Activated naive CD8-positive, alpha-beta T cell treated with anti-CD3 and anti-CD28 coated beads, Interleukin-2, amount 50 U/mL, for 16 hours (primary cell): Measurements from ENCODE around the gene SFMBT2.

Source experiments
- DNase-seq: peaks from one replicate; pipeline ENCODE4 v3.0.0-alpha.2; 2020; ENCODE audit warnings: low read depth, low spot score

SFMBT2 gene

DNA sequence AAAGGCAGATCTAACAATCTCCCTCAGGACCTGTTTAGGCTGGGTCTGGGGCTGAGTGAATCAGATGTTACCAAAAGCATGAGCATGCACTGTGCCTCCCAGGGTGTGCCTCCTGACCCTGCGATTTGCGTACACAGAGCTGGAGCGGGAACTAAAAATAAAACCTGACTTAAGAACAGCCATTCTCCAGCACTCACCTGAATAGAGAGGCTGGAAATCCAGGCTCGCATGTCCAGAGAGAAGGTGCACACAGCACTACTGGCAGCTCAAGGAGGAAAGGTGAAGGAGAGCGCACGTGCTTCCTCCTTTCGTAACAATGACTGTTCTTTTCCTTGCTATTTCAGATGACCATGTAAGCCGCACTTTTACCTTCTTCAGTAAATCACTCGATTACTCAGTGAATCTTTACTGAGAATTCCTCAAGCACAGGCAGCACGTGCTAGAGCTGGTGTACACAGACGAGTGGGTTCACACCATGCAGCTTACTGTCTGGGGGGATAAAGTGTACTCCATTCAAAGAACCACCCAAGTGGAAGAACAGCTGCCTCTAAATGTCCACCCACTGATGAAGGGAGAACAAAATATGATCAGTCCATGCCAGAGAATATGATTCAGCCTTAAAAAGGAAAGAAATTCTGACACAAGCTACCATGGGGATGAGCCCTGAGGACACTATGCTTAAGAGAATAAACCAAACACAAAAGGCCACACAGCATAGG is 45.6 kb downstream of the SFMBT2 start:
- DNase-seq = no peak

DNA sequence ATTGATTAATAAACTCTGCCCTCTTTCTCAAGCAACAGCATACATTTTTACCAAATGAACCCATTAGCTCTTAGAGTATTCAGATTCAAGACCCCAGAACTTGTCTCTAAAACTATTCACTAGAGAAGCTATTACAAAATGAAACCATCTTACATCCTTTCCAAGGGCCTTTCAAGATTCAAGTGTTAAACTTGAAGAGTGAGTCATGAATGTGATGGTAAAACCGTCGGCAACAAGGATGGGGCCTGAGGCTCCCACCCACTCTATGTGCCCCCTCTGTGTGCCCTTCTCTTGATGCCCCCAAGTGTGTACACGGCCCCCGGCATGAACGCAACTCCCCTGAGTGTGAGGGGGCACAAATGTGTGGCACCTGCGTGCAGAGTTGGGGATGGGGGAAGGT is 46.4 kb downstream of the SFMBT2 start:
- DNase-seq = no peak

DNA sequence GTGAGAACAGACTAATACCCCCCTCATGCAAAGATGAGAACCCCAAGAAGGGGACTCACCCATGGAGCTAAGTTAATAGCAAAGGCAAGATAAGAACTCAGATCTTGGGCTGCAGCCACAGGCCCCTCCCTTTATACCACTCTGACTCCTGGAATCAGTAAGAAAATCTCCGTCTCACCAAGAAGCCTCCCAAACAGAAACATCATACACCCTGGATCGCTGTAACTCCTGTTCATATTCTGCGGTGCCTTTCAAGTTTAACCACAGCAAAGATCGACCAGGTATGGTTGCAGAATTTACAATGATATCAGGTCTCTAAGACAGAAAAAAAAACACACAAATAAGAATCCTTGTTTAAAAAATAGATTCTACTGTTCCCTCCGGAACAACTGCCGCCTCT is 47.1 kb downstream of the SFMBT2 start:
- DNase-seq = no peak

GRCh38 chr10:7362471-7362870 is 48.4 kb downstream of the SFMBT2 start:
- DNase-seq = no peak

- DNase-seq = no peak
Observed at GRCh38 chr10:7361316-7361715, 49.5 kb downstream of the SFMBT2 start.

DNA sequence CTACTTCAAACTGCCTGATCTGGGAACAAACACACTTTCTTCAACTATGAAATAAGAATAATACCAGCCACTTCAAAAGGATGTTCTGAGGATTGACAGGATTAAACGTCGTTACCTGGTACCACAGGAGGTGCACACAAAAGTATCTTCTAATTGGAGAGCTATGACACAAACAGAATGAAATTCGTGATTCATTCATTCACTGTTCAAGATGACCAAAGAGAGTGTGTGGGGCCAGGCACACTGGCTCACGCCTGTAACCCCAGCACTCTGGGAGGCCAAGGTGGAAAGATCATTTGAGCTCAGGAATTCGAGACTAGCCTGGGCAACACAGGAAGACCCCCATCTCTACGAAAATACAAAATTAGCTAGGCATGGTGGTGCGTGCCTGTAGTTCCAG is 50.9 kb downstream of the SFMBT2 start:
- no peak for DNase-seq

DNA sequence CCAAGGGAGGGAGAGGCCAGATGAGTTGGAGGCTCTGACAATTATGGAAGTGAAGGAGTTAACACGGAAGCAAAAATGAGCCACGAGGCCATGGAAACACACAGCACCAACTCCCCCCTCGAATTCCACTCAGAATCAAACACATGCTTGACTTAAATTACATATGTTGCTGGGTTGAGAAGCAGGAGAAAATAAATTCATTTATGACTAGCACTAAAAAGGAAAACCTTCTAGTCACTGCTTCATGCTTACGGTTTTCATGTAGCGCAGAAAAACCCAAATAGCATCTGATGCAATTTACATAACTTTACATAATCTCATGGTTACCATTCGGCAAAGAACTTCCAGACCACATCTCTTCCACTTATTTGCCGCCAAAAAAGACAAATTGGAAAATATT is 51.5 kb downstream of the SFMBT2 start:
- no peak for DNase-seq

DNA sequence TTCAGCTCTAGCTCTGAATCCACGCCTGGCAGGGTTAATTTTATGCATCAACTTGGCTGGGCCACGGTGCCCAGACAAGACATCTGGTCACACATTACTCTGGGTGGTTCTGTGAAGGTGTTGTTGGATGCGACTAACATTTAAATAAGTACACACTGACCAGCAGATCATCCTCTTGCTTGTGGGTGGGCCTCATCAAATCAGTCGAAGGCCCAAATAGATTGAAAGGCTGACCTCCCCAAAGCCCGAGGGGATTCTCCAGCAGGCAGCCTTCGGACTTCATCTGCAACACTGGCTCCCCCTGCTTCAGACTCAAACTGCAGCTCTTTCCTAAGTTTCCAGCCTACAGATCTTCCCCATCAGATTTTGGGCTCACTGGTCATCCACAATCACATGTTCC is 53.6 kb downstream of the SFMBT2 start:
- no peak for DNase-seq

DNA sequence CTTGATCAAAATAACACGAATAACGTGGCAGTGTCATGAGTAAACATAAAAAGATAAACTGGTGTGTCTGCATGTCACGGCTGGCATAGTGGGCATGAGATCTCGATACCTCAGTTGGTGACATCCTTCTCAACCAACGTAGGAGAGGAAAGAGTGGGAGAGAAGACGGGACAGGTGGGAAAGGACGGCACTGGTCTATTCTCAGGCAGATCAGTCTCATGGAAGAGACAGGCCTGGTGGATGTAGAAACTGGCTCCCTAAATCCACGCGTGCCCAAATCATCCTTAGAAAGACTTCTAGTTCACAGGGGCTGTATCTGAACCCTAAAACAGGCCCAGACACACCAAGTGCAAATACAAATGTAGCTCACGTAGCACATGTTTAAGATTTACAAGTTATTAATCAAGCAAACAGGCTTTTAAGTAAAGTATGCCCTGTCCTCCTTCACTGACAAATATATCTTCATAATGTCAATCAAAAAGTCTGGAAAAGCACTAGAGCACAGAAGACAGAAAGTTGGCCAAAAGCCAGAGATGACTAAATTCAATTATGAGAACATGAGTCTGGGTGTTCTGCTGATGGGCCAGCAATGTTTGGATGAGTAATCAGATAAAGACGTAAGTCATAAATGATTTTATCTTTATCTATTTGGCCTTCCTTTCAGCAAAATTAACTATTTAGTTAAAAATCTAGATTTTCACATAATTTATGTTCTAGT is 56.3 kb downstream of the SFMBT2 start:
- DNase-seq = no peak

DNA sequence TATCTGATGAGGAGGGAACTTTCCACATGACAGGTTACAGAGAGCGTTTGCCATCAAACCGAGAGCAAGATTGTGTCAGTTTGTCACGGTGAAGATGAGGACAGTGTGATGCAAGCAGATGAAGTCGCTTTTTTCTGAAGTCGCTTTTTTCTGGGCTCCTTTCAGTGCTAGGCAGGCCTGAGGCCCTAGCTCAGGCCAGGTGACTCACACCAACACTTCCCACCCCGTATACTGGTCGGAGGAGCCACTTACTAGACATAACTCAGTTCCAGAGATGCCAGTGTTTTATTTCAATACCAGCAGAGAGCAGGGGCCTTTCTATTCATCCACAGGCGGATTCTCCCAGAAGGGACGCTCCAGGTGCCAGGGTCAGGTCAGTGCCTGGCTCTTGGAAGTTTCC is 58.9 kb downstream of the SFMBT2 start:
- no peak for DNase-seq

GRCh38 chr10:7350541-7351195 is 60.2 kb downstream of the SFMBT2 start:
- no peak for DNase-seq

GRCh38 chr10:7345717-7346116 is 65.1 kb downstream of the SFMBT2 start:
- no peak for DNase-seq

- no peak for DNase-seq
Observed at GRCh38 chr10:7343040-7343439, 67.8 kb downstream of the SFMBT2 start.

DNA sequence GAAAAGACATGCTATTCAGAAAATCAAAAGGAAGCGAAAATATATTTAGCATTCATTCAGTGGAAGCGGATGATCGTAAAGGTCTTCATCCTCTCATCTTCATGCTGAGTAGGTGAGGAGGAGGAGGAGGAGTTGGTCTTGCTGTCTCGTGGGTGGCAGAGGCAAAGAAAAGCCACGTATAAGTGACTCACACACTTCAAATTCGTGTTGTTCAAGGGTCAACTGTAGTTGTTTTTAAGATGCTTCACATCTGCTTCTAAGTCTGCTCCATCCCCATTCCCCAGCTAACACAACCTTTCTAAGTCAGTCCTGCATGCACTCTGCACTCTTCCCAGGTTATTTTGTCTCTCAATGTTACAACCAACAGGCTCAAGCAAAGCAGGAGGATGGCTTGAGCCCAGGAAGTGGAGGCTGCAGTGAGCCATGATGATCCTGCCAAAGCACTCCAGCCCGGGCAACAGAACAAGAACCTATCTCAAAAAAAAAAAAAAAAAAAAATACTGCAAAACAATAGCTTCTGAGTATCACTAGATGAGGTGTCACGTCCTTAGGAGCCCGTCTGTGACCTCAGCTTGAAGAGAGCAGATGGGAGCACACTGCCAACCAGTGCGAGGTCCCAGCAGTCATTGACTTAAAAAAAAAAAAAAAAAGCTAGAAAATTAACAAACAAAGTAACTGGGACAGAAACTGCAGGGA is 70.5 kb downstream of the SFMBT2 start:
- DNase-seq = no peak

- DNase-seq = no peak
Observed at GRCh38 chr10:7339510-7339909, 71.3 kb downstream of the SFMBT2 start.

GRCh38 chr10:7338469-7338868 is 72.4 kb downstream of the SFMBT2 start:
- DNase-seq = no peak

DNA sequence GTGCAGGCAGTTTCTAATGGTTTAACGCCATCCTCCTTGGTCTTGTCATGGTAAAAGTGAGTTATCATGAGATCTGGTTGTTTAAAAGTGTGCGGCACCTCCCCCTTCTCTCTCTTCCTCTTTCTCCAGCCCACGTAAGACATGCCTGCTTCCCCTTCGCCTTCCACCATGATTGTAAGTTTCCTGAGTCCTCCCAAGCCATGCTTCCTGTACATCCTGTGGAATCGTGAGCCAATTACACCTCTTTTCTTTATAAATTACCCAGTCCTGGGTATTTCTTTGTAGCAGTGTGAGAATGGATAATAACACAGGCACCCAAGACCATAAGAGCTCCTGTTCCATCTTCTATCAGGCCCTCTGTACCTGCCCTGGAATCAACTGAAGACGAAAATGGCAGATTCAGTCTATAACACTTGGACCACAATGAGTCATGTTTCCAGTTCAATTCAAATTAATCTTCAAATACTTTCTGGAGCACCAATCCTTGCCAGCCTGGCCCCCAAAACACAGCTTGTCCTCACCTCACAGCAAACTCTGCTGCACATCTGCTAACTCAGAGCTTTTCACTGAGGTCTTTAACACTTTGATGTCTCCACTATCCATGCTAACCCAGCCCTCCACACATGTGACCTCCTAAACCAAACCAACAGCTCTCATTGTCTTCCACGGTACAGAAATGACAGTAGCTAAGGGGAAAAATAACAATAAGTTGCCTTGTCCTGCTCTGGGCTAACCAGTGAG is 73.2 kb downstream of the SFMBT2 start:
- DNase-seq = no peak

GRCh38 chr10:7335977-7336376 is 74.9 kb downstream of the SFMBT2 start:
- no peak for DNase-seq

DNA sequence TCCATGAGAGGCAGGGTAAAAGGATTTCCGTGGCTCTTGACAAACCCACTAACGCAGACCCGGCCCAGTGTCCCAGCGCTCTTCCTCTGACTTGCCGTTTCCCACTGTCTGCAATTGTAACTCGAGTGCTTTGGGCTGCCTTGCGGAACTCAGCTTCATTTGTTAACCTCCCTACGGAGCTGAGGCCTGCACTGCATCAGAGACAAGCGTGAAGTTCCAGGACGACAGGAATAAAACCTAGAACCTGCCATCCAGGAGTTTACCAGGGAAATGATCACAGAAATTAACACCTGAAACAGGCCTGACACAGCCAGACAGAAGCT is 76.2 kb downstream of the SFMBT2 start:
- DNase-seq = no peak

DNA sequence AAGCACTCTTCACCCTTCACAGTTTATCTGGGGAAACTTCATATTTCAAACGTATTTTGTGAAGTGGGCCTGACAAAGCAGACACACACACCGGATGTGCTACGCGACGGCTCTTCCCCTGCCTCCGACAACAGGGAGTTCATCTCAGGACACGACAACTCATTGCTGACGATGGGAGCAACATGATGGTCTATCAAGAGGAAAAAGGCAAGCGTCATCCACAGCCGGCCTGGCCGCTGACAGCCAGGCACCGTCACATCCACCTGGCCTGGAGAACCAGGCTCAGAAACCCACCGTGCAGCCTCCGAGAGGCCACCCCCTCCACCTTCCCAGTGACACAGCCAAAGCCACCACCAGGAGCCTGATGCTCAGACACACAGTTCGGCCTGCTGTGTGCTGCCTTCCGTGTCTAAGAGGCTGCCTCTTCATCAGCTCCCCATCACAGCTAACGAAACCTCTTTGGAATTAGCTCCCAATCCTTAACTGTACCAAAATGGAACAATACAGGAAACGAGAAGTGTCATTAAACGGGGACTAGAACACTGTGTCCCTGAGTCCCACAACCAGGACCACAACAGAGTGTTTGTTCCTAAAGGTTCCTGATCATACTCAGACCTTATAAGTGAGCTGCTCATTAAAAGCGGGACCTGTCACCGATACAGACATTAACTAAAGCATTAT is 76.7 kb downstream of the SFMBT2 start:
- no peak for DNase-seq

GRCh38 chr10:7329219-7329618 is 81.6 kb downstream of the SFMBT2 start:
- DNase-seq = no peak
